HepG2 (cell line): ENCODE measurements around the gene FAM83C. TPM values are rescaled to one million over a fixed set of nuclear protein-coding genes. Genes with fewer than 3 reads are reported as not detected.

ENCODE experiments used
- ATAD3A ChIP-seq: sonication (generic); formaldehyde crosslinking; IDR thresholded peaks from 2 replicates; pipeline ENCODE4 v1.4.0; 2020; ENCODE audit warnings: missing genetic modification reagents
- FOXA3 ChIP-seq: IDR thresholded peaks from 2 replicates; pipeline ENCODE4 v1.6.1; 2016; ENCODE audit warnings: missing genetic modification reagents, missing compliant biosample characterization
- PHF21A ChIP-seq: sonication (generic); formaldehyde crosslinking; IDR thresholded peaks from 2 replicates; pipeline ENCODE4 v1.5.0; 2020; ENCODE audit warnings: mild to moderate bottlenecking, missing genetic modification reagents
- ZBTB42 ChIP-seq: sonication (generic); formaldehyde crosslinking; IDR thresholded peaks from 2 replicates; pipeline ENCODE4 v1.5.0; 2020; ENCODE audit warnings: mild to moderate bottlenecking, missing genetic modification reagents
- ZNF562 ChIP-seq: sonication (generic); formaldehyde crosslinking; IDR thresholded peaks from 2 replicates; pipeline ENCODE4 v1.8.0; 2022; ENCODE audit warnings: missing genetic modification reagents, borderline replicate concordance
- ZNF773 ChIP-seq: sonication (generic); formaldehyde crosslinking; IDR thresholded peaks from 2 replicates; pipeline ENCODE4 v1.4.0; 2020; ENCODE audit warnings: missing genetic modification reagents, borderline replicate concordance
- polyA plus RNA-seq, 8 experiments: library from polyadenylated mRNA; depleted of rRNA in 3 of 8; stranded (reverse) in 7 of 8; unstranded in 1 of 8; fragments of >200 nt; fragmentation: Illumina TruSeq in 4 of 8; extraction: Trizol in 4 of 8; gene quantifications; 2 replicates each; pipeline versions ENCODE4 v1.2.1 to v1.2.3, GENCODE V29; 2011 to 2016; ENCODE audit warnings: low read depth in 4 of 8, missing spikeins in 1 of 8, mixed read lengths in 1 of 8; ENCODE audit not compliant: insufficient read depth in 1 of 8
- total RNA-seq, 5 experiments: library from RNA; depleted of rRNA; stranded (reverse); fragments of >200 nt; fragmentation: Illumina TruSeq; extraction: Trizol; gene quantifications; 2 replicates each; pipeline ENCODE4 v1.2.3, GENCODE V29; 2016; ENCODE audit warnings: low read depth in 1 of 5
- TF ChIP-seq, protein P1 (sequence below): sonication (generic); formaldehyde crosslinking; IDR thresholded peaks from 2 replicates; pipeline ENCODE4 v1.9.0; 2021; ENCODE audit warnings: mild to moderate bottlenecking, missing genetic modification reagents
- TF ChIP-seq, protein P2 (sequence below): sonication (generic); formaldehyde crosslinking; IDR thresholded peaks from 2 replicates; pipeline ENCODE4 v1.8.0; 2022; ENCODE audit warnings: low read depth, missing genetic modification reagents
- TF ChIP-seq, protein P3 (sequence below): sonication (generic); formaldehyde crosslinking; IDR thresholded peaks from 2 replicates; pipeline ENCODE4 v1.8.1; 2022; ENCODE audit warnings: mild to moderate bottlenecking, missing genetic modification reagents
- TF ChIP-seq, protein P4 (sequence below): sonication (generic); formaldehyde crosslinking; IDR thresholded peaks from 2 replicates; pipeline ENCODE4 v1.5.0; 2020; ENCODE audit warnings: mild to moderate bottlenecking, missing genetic modification reagents, borderline replicate concordance

The FAM83C gene
- total and polyA plus RNA-seq, 2 of the 13 experiments (the other 11 are each of a cell fraction or from before 2014, with no cell fraction given), result 0.04 TPM; not detected in 1

DNA sequence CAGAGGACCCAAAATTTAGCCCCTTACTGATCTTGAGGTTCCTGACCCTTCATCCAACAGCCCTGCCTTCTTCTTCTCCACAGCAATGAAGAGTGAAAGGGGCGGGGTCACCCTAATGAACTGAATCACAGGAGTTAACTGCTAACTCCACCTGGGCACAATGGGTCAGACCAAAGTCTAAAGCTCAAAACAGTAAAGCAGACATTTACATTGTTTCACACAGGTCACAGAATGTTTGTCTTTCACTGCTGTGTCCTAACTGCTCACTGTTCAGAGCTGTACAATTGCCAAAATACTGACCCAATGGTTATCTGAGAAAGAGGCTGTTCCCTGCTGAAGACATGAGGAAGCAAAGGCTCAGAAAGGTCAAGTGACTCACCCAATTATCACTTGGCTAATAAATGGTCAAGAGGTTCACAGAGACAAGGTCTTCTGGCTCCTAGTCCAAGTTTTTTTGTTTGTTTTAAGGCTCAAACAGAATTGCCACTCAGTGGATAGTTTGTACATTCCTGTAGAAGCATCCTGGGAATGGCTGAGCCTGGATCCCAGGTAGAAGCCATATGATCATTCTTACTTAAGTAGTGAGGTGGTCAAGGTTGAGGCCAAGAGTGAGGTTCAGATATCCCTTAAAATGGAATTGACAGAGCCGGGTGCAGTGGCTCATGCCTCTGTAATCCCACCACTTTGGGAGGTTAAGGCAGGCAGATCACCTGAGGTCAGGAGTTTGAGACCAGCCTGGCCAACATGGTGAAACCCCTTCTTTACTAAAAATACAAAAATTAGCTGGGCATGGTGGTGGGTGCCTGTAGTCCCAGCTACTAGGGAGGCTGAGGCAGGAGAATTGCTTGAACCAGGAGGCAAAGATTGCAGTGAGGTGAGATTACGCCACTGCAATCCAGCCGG is 35.1 kb upstream of the FAM83C start (continued):
- TF ChIP-seq ATAD3A (CRISPR knock-in tag) (no peak), ZNF773 (CRISPR knock-in tag) (no peak), ZNF562 (CRISPR knock-in tag) (no peak), FOXA3 (peak; percentile 97), ZBTB42 (peak; percentile 85; the same call in 1 of the 2 replicates), PHF21A (peak; percentile 99)
- TF ChIP-seq, protein P1, sequence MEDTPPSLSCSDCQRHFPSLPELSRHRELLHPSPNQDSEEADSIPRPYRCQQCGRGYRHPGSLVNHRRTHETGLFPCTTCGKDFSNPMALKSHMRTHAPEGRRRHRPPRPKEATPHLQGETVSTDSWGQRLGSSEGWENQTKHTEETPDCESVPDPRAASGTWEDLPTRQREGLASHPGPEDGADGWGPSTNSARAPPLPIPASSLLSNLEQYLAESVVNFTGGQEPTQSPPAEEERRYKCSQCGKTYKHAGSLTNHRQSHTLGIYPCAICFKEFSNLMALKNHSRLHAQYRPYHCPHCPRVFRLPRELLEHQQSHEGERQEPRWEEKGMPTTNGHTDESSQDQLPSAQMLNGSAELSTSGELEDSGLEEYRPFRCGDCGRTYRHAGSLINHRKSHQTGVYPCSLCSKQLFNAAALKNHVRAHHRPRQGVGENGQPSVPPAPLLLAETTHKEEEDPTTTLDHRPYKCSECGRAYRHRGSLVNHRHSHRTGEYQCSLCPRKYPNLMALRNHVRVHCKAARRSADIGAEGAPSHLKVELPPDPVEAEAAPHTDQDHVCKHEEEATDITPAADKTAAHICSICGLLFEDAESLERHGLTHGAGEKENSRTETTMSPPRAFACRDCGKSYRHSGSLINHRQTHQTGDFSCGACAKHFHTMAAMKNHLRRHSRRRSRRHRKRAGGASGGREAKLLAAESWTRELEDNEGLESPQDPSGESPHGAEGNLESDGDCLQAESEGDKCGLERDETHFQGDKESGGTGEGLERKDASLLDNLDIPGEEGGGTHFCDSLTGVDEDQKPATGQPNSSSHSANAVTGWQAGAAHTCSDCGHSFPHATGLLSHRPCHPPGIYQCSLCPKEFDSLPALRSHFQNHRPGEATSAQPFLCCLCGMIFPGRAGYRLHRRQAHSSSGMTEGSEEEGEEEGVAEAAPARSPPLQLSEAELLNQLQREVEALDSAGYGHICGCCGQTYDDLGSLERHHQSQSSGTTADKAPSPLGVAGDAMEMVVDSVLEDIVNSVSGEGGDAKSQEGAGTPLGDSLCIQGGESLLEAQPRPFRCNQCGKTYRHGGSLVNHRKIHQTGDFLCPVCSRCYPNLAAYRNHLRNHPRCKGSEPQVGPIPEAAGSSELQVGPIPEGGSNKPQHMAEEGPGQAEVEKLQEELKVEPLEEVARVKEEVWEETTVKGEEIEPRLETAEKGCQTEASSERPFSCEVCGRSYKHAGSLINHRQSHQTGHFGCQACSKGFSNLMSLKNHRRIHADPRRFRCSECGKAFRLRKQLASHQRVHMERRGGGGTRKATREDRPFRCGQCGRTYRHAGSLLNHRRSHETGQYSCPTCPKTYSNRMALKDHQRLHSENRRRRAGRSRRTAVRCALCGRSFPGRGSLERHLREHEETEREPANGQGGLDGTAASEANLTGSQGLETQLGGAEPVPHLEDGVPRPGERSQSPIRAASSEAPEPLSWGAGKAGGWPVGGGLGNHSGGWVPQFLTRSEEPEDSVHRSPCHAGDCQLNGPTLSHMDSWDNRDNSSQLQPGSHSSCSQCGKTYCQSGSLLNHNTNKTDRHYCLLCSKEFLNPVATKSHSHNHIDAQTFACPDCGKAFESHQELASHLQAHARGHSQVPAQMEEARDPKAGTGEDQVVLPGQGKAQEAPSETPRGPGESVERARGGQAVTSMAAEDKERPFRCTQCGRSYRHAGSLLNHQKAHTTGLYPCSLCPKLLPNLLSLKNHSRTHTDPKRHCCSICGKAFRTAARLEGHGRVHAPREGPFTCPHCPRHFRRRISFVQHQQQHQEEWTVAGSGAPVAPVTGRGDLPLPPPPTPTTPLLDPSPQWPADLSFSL (CRISPR knock-in tag), result no peak; the same call in 1 of the 2 replicates
- TF ChIP-seq, protein P2, sequence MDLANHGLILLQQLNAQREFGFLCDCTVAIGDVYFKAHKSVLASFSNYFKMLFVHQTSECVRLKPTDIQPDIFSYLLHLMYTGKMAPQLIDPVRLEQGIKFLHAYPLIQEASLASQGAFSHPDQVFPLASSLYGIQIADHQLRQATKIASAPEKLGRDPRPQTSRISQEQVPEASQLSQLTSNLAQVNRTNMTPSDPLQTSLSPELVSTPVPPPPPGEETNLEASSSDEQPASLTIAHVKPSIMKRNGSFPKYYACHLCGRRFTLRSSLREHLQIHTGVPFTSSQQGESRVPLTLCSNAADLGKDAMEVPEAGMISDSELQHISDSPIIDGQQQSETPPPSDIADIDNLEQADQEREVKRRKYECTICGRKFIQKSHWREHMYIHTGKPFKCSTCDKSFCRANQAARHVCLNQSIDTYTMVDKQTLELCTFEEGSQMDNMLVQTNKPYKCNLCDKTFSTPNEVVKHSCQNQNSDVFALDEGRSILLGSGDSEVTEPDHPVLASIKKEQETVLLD (CRISPR knock-in tag), result 0 out of 2 replicates have a peak, but pooled peaks have one; percentile 43
- TF ChIP-seq, protein P3, sequence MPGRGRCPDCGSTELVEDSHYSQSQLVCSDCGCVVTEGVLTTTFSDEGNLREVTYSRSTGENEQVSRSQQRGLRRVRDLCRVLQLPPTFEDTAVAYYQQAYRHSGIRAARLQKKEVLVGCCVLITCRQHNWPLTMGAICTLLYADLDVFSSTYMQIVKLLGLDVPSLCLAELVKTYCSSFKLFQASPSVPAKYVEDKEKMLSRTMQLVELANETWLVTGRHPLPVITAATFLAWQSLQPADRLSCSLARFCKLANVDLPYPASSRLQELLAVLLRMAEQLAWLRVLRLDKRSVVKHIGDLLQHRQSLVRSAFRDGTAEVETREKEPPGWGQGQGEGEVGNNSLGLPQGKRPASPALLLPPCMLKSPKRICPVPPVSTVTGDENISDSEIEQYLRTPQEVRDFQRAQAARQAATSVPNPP (CRISPR knock-in tag), result peak; percentile 65; the same call in 1 of the 2 replicates
- TF ChIP-seq, protein P4, sequence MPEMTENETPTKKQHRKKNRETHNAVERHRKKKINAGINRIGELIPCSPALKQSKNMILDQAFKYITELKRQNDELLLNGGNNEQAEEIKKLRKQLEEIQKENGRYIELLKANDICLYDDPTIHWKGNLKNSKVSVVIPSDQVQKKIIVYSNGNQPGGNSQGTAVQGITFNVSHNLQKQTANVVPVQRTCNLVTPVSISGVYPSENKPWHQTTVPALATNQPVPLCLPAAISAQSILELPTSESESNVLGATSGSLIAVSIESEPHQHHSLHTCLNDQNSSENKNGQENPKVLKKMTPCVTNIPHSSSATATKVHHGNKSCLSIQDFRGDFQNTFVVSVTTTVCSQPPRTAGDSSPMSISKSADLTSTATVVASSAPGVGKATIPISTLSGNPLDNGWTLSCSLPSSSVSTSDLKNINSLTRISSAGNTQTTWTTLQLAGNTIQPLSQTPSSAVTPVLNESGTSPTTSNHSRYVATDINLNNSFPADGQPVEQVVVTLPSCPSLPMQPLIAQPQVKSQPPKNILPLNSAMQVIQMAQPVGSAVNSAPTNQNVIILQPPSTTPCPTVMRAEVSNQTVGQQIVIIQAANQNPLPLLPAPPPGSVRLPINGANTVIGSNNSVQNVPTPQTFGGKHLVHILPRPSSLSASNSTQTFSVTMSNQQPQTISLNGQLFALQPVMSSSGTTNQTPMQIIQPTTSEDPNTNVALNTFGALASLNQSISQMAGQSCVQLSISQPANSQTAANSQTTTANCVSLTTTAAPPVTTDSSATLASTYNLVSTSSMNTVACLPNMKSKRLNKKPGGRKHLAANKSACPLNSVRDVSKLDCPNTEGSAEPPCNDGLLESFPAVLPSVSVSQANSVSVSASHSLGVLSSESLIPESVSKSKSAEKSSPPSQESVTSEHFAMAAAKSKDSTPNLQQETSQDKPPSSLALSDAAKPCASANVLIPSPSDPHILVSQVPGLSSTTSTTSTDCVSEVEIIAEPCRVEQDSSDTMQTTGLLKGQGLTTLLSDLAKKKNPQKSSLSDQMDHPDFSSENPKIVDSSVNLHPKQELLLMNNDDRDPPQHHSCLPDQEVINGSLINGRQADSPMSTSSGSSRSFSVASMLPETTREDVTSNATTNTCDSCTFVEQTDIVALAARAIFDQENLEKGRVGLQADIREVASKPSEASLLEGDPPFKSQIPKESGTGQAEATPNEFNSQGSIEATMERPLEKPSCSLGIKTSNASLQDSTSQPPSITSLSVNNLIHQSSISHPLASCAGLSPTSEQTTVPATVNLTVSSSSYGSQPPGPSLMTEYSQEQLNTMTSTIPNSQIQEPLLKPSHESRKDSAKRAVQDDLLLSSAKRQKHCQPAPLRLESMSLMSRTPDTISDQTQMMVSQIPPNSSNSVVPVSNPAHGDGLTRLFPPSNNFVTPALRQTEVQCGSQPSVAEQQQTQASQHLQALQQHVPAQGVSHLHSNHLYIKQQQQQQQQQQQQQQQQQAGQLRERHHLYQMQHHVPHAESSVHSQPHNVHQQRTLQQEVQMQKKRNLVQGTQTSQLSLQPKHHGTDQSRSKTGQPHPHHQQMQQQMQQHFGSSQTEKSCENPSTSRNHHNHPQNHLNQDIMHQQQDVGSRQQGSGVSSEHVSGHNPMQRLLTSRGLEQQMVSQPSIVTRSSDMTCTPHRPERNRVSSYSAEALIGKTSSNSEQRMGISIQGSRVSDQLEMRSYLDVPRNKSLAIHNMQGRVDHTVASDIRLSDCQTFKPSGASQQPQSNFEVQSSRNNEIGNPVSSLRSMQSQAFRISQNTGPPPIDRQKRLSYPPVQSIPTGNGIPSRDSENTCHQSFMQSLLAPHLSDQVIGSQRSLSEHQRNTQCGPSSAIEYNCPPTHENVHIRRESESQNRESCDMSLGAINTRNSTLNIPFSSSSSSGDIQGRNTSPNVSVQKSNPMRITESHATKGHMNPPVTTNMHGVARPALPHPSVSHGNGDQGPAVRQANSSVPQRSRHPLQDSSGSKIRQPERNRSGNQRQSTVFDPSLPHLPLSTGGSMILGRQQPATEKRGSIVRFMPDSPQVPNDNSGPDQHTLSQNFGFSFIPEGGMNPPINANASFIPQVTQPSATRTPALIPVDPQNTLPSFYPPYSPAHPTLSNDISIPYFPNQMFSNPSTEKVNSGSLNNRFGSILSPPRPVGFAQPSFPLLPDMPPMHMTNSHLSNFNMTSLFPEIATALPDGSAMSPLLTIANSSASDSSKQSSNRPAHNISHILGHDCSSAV (CRISPR knock-in tag), result peak; percentile 93; the same call in 1 of the 2 replicates
